K562 (cell line): ENCODE results near the gene EFNA2. TPM values are rescaled to one million over a fixed set of nuclear protein-coding genes. Genes with fewer than 3 reads are reported as not detected.
A peak's percentile ranks its signal among the peaks of the same experiment; 100 is the strongest.

ENCODE experiments used
- ATAC-seq: fragments of 200-7000 bp; cut with Tn5 transposase; 3 replicates; pipeline ENCODE4 v1.9.1; 2020; ENCODE audit warnings: moderate library complexity
- BruUV-seq: library from RNA; stranded (reverse); fragments of 400-500 nt; replicated peaks from 2 replicates; lab custom pipeline; 2021; lab: Mats Ljungman, UMichigan
- CTCF ChIA-PET: fragments of 300-600 bp; formaldehyde crosslinking; extraction: SDS; loops from one replicate; lab custom pipeline; 2021; ENCODE audit warnings: low intra/inter-chr PET ratio; lab: Yijun Ruan, JAX
- POLR2A ChIA-PET: fragments of 300-600, 350-650 bp; sonication (Branson Sonifier 250); formaldehyde crosslinking; extraction: SDS; loops from one replicate; lab custom pipeline; 2021; ENCODE audit warnings: antibody characterized with exemption, inconsistent platforms; lab: Yijun Ruan, JAX
- DNase-seq, 4 experiments: peaks; one replicate each; pipeline versions ENCODE4 v3.0.0 to v3.0.0-alpha.2; 2011 to 2018; ENCODE audit warnings: low spot score in 3 of 4, mixed read lengths in 3 of 4; ENCODE audit errors: extremely low read depth in 1 of 4
- FAIRE-seq: peaks from 2 replicates; lab custom pipeline; 2011; peaks lifted over from hg19 to GRCh38; lab: Jason Lieb, UNC
- H2AFZ ChIP-seq: 2 replicates; pipeline ENCODE4 v1.6.0; 2011; ENCODE audit warnings: low read depth, low read length, control low read depth, inconsistent platforms
- H3K27ac ChIP-seq: fragments of 200-600 bp; 3 replicates; pipeline ENCODE4 v1.8.0; 2011; ENCODE audit warnings: low read depth, mild to moderate bottlenecking, control low read depth, inconsistent platforms, low read length, moderate library complexity, mixed read lengths; ENCODE audit errors: extremely low read depth
- H3K27me3 ChIP-seq, 2 experiments: fragments of 300-600 bp in 1 of 2; 2 replicates in 1 of 2; 3 replicates in 1 of 2; pipeline versions ENCODE4 v1.6.0 to v1.8.0; 2011; ENCODE audit warnings: inconsistent platforms in 2 of 2, low read length in 2 of 2, mild to moderate bottlenecking in 1 of 2, mixed read lengths in 1 of 2, moderate library complexity in 1 of 2; ENCODE audit not compliant: control insufficient read depth in 2 of 2, insufficient read depth in 2 of 2
- H3K36me3 ChIP-seq: fragments of 300-600 bp; 3 replicates; pipeline ENCODE4 v1.8.0; 2011; ENCODE audit warnings: mild to moderate bottlenecking, low read length, inconsistent platforms; ENCODE audit not compliant: control insufficient read depth, insufficient read depth
- H3K4me1 ChIP-seq, 2 experiments: fragments of 200-600 bp in 1 of 2; replicated peaks in 1 of 2; 2 replicates in 1 of 2; 3 replicates in 1 of 2; pipeline versions ENCODE4 v1.5.1 to v1.8.0; 2011; ENCODE audit warnings: inconsistent platforms in 2 of 2, low read length in 2 of 2, mild to moderate bottlenecking in 1 of 2, mixed read lengths in 1 of 2, moderate library complexity in 1 of 2; ENCODE audit not compliant: control insufficient read depth in 2 of 2, insufficient read depth in 2 of 2
- H3K4me2 ChIP-seq: 2 replicates; pipeline ENCODE4 v1.6.1; 2011; ENCODE audit warnings: low read length, control low read depth, inconsistent platforms, mixed read lengths; ENCODE audit not compliant: insufficient read depth
- H3K4me3 ChIP-seq: fragments of 200-600 bp; sonication (generic), shearing (Covaris generic); 2 replicates; pipeline ENCODE4 v1.5.1; 2016; ENCODE audit warnings: control low read depth, inconsistent platforms
- H3K79me2 ChIP-seq: fragments of 200-600 bp; 3 replicates; pipeline ENCODE4 v1.8.0; 2011; ENCODE audit warnings: low read length, inconsistent platforms; ENCODE audit not compliant: control insufficient read depth, insufficient read depth
- H3K9ac ChIP-seq, 2 experiments: 2 replicates each; pipeline versions ENCODE4 v1.6.0 to v1.6.1; 2011; ENCODE audit warnings: low read depth in 2 of 2, low read length in 2 of 2, control low read depth in 1 of 2, inconsistent platforms in 1 of 2, mild to moderate bottlenecking in 1 of 2, mixed read lengths in 1 of 2; ENCODE audit not compliant: insufficient read depth in 1 of 2
- H3K9me1 ChIP-seq: one replicate; pipeline ENCODE4 v1.6.0; 2011; ENCODE audit warnings: inconsistent platforms, mild to moderate bottlenecking, low read length, moderate library complexity; ENCODE audit not compliant: control insufficient read depth, insufficient read depth
- H3K9me3 ChIP-seq: replicated peaks from 2 replicates; pipeline ENCODE4 v1.5.1; 2011; ENCODE audit warnings: low read depth, low read length, inconsistent platforms; ENCODE audit not compliant: control insufficient read depth, insufficient read depth
- H4K20me1 ChIP-seq: replicated peaks from 2 replicates; pipeline ENCODE4 v1.6.1; 2011; ENCODE audit warnings: low read length, inconsistent platforms, mixed read lengths; ENCODE audit not compliant: control insufficient read depth, insufficient read depth
- IRF9 ChIP-seq: fragments of 450-650 bp; IDR thresholded peaks from 2 replicates; pipeline ENCODE4 v1.6.1; 2016; ENCODE audit warnings: missing biosample characterization, missing genetic modification characterization
- PTBP1 ChIP-seq: fragments of 200-400 bp; formaldehyde crosslinking; IDR thresholded peaks from 2 replicates; pipeline ENCODE4 v1.6.1; 2017; ENCODE audit warnings: low read depth, low read length
- SMAD3 ChIP-seq: fragments of 450-650 bp; formaldehyde crosslinking; conservative IDR thresholded peaks from 2 replicates; pipeline ENCODE4 v1.4.0; 2020; ENCODE audit warnings: mild to moderate bottlenecking
- TCFL5 ChIP-seq: fragments of 250-450 bp; sonication (Bioruptor Pico); conservative IDR thresholded peaks from 2 replicates; pipeline ENCODE4 v1.6.1; 2021; ENCODE audit warnings: mild to moderate bottlenecking, moderate library complexity, matching md5 sums
- ZBTB40 ChIP-seq, 2 experiments: fragments of 450-650 bp in 1 of 2; sonication (generic) in 1 of 2; formaldehyde crosslinking in 1 of 2; IDR thresholded peaks; 2 replicates each; pipeline versions ENCODE4 v1.7.1 to v1.9.0; 2016 to 2022; ENCODE audit warnings: inconsistent platforms in 1 of 2, mild to moderate bottlenecking in 1 of 2, missing genetic modification reagents in 1 of 2
- ZFPM2 ChIP-seq: fragments of 250-450 bp; sonication (Bioruptor Pico); IDR thresholded peaks from 2 replicates; pipeline ENCODE4 v1.5.1; 2022; ENCODE audit warnings: mild to moderate bottlenecking
- ZNF143 ChIP-seq: sonication (generic); formaldehyde crosslinking; IDR thresholded peaks from 2 replicates; pipeline ENCODE4 v1.9.0; 2022; ENCODE audit warnings: mild to moderate bottlenecking, missing genetic modification reagents
- WGBS: fragments of 100-300 bp; shearing (Covaris generic); methylation state at CpG from one replicate; pipeline ENCODE4 v1.1.6; 2016; ENCODE audit warnings: low coverage, mixed read lengths; ENCODE audit not compliant: insufficient coverage; ENCODE audit errors: missing lambda C conversion rate; 5-methylcytosine and 5-hydroxymethylcytosine counted together
- in situ Hi-C: fragments of 300-500 bp; cut with MboI; formaldehyde crosslinking; loops from 4 replicates; pipeline ENCODE4 v1.15.0; 2018; ENCODE audit warnings: inconsistent platforms, mixed read lengths
- intact Hi-C: fragments of 100-400 bp; cut with micrococcal nuclease; formaldehyde crosslinking; loops from 2 replicates; pipeline ENCODE4 v1.14.2; 2022
- polyA plus RNA-seq, 8 experiments: library from polyadenylated mRNA; depleted of rRNA in 4 of 8; stranded (reverse) in 5 of 8; unstranded in 3 of 8; fragments of >200 nt; fragmentation: Nextera tagmentation in 2 of 8; fragmentation: Illumina TruSeq in 1 of 8; extraction: Ambion mirVana in 2 of 8; extraction: Trizol in 1 of 8; gene quantifications; 2 replicates each; pipeline versions ENCODE4 v1.2.1 to v1.2.3, GENCODE V29; 2011 to 2014; ENCODE audit warnings: inconsistent platforms in 1 of 8, missing spikeins in 1 of 8
- total RNA-seq, 7 experiments: library from RNA; depleted of rRNA in 6 of 7; stranded (reverse); fragments of >200 nt in 6 of 7; fragmentation: Illumina TruSeq in 2 of 7; extraction: Trizol in 2 of 7; gene quantifications; 2 replicates each; pipeline versions ENCODE4 v1.2.1 to v1.2.3, GENCODE V29; 2011 to 2021; ENCODE audit warnings: low replicate concordance in 1 of 7
- TF ChIP-seq, protein P1 (sequence below), 2 experiments: IDR thresholded peaks; 2 replicates each; pipeline ENCODE4 v1.6.1; 2011; ENCODE audit warnings: borderline replicate concordance in 1 of 2, control low read depth in 1 of 2, low read depth in 1 of 2, low read length in 1 of 2, mild to moderate bottlenecking in 1 of 2, mixed read lengths in 1 of 2, moderate library complexity in 1 of 2; ENCODE audit not compliant: insufficient read depth in 1 of 2, insufficient read length in 1 of 2, poor library complexity in 1 of 2, severe bottlenecking in 1 of 2; ENCODE audit errors: extremely low read depth in 1 of 2

Gene EFNA2
- total and polyA plus RNA-seq, 9 of the 15 experiments (the other 6 are each of a cell fraction or from before 2014, with no cell fraction given) = 0.11 to 0.44 (median 0.15) TPM; not detected in 6

- Histone ChIP-seq H2AFZ (no peak overlapping the region), H3K27me3 (peaks cover 33 to 63% of the 10 kb centered on the region in 2 experiments; a peak in 4 of 5 replicates), H3K36me3 (no peaks in the 10 kb centered on the region), H3K79me2 (no peaks in the 10 kb centered on the region), H3K9me1 (no peaks in the 10 kb centered on the region), H4K20me1 (peaks cover 14% of the 10 kb centered on the region), H3K4me3 (no peak overlapping the region), H3K27ac (no peak overlapping the region), H3K4me2 (no peak overlapping the region), H3K9ac (peak overlapping the region in 1 of 2 experiments; percentile 17; a peak in 1 of 4 replicates), H3K9me3 (no peaks in the 10 kb centered on the region), H3K4me1 (peaks cover 0 to 86% of the 10 kb centered on the region in 2 experiments; a peak in 2 of 5 replicates)
- no peak for ATAC-seq
- DNase-seq = no peak
- ChIA-PET POLR2A (interaction anchor here (0.5 to 0.7 kb wide), 3 partner anchors 15 to 29 kb away, joined by 3 read pairs; partner anchors contain the start of gene CIRBP), CTCF (no interaction called here)
- in situ Hi-C loops = no loop called here
- no TSS peak for BruUV-seq
- 17% methylated on average over 28 of the region's 38 CpGs for WGBS
- intact Hi-C loops = no loop called here
- no peak for FAIRE-seq
- no peak for TF ChIP-seq PTBP1
- TF ChIP-seq SMAD3 (CRISPR knock-in tag) = no peak
- TF ChIP-seq, protein P1, sequence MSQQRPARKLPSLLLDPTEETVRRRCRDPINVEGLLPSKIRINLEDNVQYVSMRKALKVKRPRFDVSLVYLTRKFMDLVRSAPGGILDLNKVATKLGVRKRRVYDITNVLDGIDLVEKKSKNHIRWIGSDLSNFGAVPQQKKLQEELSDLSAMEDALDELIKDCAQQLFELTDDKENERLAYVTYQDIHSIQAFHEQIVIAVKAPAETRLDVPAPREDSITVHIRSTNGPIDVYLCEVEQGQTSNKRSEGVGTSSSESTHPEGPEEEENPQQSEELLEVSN (IDR thresholded peaks at IDR 0.05; ENCODE audit: borderline replicate concordance in 1 of 2, extremely low read depth in 1 of 2, insufficient read depth in 1 of 2, insufficient read length in 1 of 2, low read depth in 1 of 2, low read length in 1 of 2, poor library complexity in 1 of 2, severe bottlenecking in 1 of 2) = no peak
- TF ChIP-seq ZBTB40 (IDR thresholded peaks at IDR 0.05) = no peak
- no peak for TF ChIP-seq ZBTB40 (CRISPR knock-in tag; IDR thresholded peaks at IDR 0.05)
- no peak for TF ChIP-seq IRF9 (tag)
- TF ChIP-seq ZNF143 (CRISPR knock-in tag) = no peak
- no peak for TF ChIP-seq TCFL5
- TF ChIP-seq ZFPM2 = no peak
Observed at GRCh38 chr19:1286487-1287353, 1.0 kb downstream of the EFNA2 start.
